Prostate gland (tissue), 2 donors: ENCODE measurements around the gene OR13A1.

Source experiments
- POLR2AphosphoS5 ChIP-seq: sonication (generic); formaldehyde crosslinking; IDR thresholded peaks from one replicate; pipeline ENCODE4 v1.6.1; 2017; ENCODE audit warnings: antibody characterized with exemption
- TF ChIP-seq, protein P1 (sequence below), 4 experiments: fragments of 200-600 bp in 2 of 4; fragments of 450-650 bp in 2 of 4; sonication (generic) in 2 of 4; IDR thresholded peaks; 1 replicate in 3 of 4; 2 replicates in 1 of 4; pipeline ENCODE4 v1.5.1; 2016 to 2019; ENCODE audit warnings: antibody characterized with exemption in 4 of 4, mild to moderate bottlenecking in 2 of 4, moderate library complexity in 2 of 4

DNA sequence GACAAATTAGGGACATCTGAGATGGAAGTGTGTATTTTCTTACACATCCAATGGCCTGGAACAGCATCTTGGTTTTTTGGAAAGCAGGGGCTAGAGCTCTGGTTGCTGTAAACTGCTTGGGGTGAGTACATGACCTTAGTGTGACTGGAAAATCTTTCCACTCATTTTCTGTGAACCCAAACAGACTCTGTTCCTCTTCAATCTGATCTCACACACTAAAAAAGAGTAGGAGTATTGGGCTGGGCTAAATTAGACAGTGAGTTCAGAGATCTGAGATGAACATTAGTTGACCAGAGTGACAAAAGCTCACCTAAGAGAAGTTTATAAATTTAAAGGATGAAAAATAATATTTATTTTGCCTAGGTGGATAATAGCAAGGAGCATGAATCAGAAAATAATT is 59.2 kb downstream of the OR13A1 start:
- TF ChIP-seq POLR2AphosphoS5: no peak
- TF ChIP-seq, protein P1, sequence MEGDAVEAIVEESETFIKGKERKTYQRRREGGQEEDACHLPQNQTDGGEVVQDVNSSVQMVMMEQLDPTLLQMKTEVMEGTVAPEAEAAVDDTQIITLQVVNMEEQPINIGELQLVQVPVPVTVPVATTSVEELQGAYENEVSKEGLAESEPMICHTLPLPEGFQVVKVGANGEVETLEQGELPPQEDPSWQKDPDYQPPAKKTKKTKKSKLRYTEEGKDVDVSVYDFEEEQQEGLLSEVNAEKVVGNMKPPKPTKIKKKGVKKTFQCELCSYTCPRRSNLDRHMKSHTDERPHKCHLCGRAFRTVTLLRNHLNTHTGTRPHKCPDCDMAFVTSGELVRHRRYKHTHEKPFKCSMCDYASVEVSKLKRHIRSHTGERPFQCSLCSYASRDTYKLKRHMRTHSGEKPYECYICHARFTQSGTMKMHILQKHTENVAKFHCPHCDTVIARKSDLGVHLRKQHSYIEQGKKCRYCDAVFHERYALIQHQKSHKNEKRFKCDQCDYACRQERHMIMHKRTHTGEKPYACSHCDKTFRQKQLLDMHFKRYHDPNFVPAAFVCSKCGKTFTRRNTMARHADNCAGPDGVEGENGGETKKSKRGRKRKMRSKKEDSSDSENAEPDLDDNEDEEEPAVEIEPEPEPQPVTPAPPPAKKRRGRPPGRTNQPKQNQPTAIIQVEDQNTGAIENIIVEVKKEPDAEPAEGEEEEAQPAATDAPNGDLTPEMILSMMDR (IDR thresholded peaks at IDR 0.05): no peak
